ENCODE results near the gene TNIP2. TPM values are rescaled to one million over a fixed set of nuclear protein-coding genes. Genes with fewer than 3 reads are reported as not detected.

Gene TNIP2
- total RNA-seq, 3 donors from 2014 or later (not counting 1 experiment from before 2014, with no cell fraction given) = 35.6 to 53.9 (median 41.6) TPM

GRCh38 chr4:2750719-2751605 is 5.2 kb downstream of the TNIP2 start:
- Histone ChIP-seq H3K36me3 (ENCODE audit: control insufficient read depth, insufficient read depth, low read length) (peaks cover 21% of the 10 kb centered on the region), H3K27me3 (ENCODE audit: control insufficient read depth, insufficient read depth, low read length) (no peaks in the 10 kb centered on the region), H3K27ac (ENCODE audit: low read length) (no peak overlapping the region), H3K9me3 (ENCODE audit: control insufficient read depth, insufficient read depth, low read length) (no peaks in the 10 kb centered on the region), H3K4me1 (ENCODE audit: control insufficient read depth, insufficient read depth, low read length) (peaks cover 32% of the 10 kb centered on the region), H3K4me3 (ENCODE audit: low read length) (no peak overlapping the region)
- no peak overlapping the region for H3K4me3 Mint-ChIP-seq
- H3K27ac Mint-ChIP-seq = no peak overlapping the region
- ATAC-seq = no peak
- no peak for DNase-seq
- peaks cover 7% of the 10 kb centered on the region for H3K36me3 Mint-ChIP-seq
- H3K27me3 Mint-ChIP-seq (ENCODE audit: low read depth in 2 of 2) = no peaks in the 10 kb centered on the region
- peaks cover 7 to 39% of the 10 kb centered on the region in 2 donors for H3K4me1 Mint-ChIP-seq
- intact Hi-C loops (cut with micrococcal nuclease) = no loop called here
- WGBS (ENCODE audit: insufficient coverage) = 94% methylated on average over 19 of the region's 19 CpGs
- TF ChIP-seq, protein P1, sequence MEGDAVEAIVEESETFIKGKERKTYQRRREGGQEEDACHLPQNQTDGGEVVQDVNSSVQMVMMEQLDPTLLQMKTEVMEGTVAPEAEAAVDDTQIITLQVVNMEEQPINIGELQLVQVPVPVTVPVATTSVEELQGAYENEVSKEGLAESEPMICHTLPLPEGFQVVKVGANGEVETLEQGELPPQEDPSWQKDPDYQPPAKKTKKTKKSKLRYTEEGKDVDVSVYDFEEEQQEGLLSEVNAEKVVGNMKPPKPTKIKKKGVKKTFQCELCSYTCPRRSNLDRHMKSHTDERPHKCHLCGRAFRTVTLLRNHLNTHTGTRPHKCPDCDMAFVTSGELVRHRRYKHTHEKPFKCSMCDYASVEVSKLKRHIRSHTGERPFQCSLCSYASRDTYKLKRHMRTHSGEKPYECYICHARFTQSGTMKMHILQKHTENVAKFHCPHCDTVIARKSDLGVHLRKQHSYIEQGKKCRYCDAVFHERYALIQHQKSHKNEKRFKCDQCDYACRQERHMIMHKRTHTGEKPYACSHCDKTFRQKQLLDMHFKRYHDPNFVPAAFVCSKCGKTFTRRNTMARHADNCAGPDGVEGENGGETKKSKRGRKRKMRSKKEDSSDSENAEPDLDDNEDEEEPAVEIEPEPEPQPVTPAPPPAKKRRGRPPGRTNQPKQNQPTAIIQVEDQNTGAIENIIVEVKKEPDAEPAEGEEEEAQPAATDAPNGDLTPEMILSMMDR (IDR thresholded peaks at IDR 0.05) = no peak
- H3K9me3 Mint-ChIP-seq = no peaks in the 10 kb centered on the region

DNA sequence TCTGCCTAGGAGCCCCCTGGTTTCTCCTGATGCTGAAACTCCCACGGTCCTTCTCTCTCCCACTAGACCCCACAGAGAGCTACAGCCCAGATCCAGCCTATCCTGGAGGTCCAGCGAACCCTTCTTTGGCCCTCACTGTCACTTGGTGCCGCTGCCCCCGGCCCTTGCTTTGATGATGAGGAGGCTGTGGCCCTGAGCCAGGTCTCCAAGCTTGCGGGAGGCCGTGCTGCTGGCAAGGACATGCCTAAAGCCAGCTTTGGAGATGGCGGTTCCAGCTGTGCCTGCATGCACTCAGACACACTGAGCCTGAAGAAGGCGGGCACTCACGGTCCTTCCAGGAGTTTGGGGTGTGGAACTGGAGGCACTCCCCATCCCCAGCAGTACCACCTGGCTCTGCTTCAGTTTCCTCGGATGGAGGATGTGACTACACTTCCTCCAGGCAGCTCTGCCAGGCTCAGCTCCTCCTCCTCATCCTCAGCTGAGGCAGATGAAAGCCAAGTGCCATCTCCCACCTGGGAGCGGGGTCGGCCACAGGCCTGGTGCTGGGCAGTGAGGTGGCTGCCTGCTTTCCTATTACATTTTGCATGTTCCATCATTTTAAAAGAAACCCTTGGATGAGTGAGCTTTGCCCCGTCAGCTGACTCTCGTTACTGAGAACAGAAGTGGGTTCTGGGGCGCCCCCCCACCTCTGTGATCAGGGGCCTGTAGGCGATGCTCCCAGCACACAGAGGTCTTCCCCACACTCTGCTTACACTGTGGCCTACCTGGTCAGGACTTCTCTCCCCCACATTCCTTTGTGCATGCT is 9.0 kb downstream of the TNIP2 start:
- 80% methylated on average over 16 of the region's 16 CpGs for WGBS (ENCODE audit: insufficient coverage)
- Histone ChIP-seq H3K4me1 (ENCODE audit: control insufficient read depth, insufficient read depth, low read length) (peaks cover 25% of the 10 kb centered on the region), H3K4me3 (ENCODE audit: low read length) (no peak overlapping the region), H3K27ac (ENCODE audit: low read length) (peak overlapping the region; percentile 91), H3K9me3 (ENCODE audit: control insufficient read depth, insufficient read depth, low read length) (no peaks in the 10 kb centered on the region), H3K36me3 (ENCODE audit: control insufficient read depth, insufficient read depth, low read length) (peaks cover 53% of the 10 kb centered on the region), H3K27me3 (ENCODE audit: control insufficient read depth, insufficient read depth, low read length) (no peaks in the 10 kb centered on the region)
- intact Hi-C loops (cut with micrococcal nuclease) = no loop called here
- ATAC-seq (no peak), DNase-seq (no peak)
- peaks cover 7% of the 10 kb centered on the region for H3K36me3 Mint-ChIP-seq
- H3K9me3 Mint-ChIP-seq = no peaks in the 10 kb centered on the region
- H3K27me3 Mint-ChIP-seq (ENCODE audit: low read depth in 2 of 2) = no peaks in the 10 kb centered on the region
- peak overlapping the region; percentile 74 to 81 for H3K27ac Mint-ChIP-seq
- TF ChIP-seq, protein P1 (IDR thresholded peaks at IDR 0.05) = no peak
- H3K4me1 Mint-ChIP-seq = peaks cover 0 to 17% of the 10 kb centered on the region in 2 donors
- H3K4me3 Mint-ChIP-seq = no peak overlapping the region

- Histone ChIP-seq H3K4me3 (ENCODE audit: low read length) (no peak overlapping the region), H3K4me1 (ENCODE audit: control insufficient read depth, insufficient read depth, low read length) (peaks cover 25% of the 10 kb centered on the region), H3K27me3 (ENCODE audit: control insufficient read depth, insufficient read depth, low read length) (no peaks in the 10 kb centered on the region), H3K36me3 (ENCODE audit: control insufficient read depth, insufficient read depth, low read length) (peaks cover 52% of the 10 kb centered on the region), H3K27ac (ENCODE audit: low read length) (peak overlapping the region; percentile 91), H3K9me3 (ENCODE audit: control insufficient read depth, insufficient read depth, low read length) (no peaks in the 10 kb centered on the region)
- intact Hi-C loops (cut with micrococcal nuclease) = no loop called here
- ATAC-seq = peak; percentile 94 to 96 (median 95)
- 47% methylated on average over 21 of the region's 21 CpGs for WGBS (ENCODE audit: insufficient coverage)
- H3K9me3 Mint-ChIP-seq = no peaks in the 10 kb centered on the region
- no peak overlapping the region for H3K4me3 Mint-ChIP-seq
- TF ChIP-seq, protein P1 (IDR thresholded peaks at IDR 0.05) = no peak
- H3K36me3 Mint-ChIP-seq = peaks cover 7% of the 10 kb centered on the region
- peak overlapping the region; percentile 74 to 81 for H3K27ac Mint-ChIP-seq
- peaks cover 0 to 11% of the 10 kb centered on the region in 2 donors for H3K4me1 Mint-ChIP-seq
- H3K27me3 Mint-ChIP-seq (ENCODE audit: low read depth in 2 of 2) = no peaks in the 10 kb centered on the region
- peak; percentile 53 to 92 for DNase-seq
Measured at GRCh38 chr4:2745981-2746806, 9.9 kb downstream of the TNIP2 start.

All from natural killer cell (primary cell).